Stimulated activated CD8-positive, alpha-beta memory T cell treated with anti-CD3 and anti-CD28 coated beads, Interleukin-15, amount 100 ng/mL, for 24 hours (primary cell): ENCODE measurements around the gene SAYSD1.

Experiments used
- DNase-seq: peaks from one replicate; pipeline ENCODE4 v3.0.0-alpha.2; 2020; ENCODE audit warnings: low read depth

Gene SAYSD1

DNA sequence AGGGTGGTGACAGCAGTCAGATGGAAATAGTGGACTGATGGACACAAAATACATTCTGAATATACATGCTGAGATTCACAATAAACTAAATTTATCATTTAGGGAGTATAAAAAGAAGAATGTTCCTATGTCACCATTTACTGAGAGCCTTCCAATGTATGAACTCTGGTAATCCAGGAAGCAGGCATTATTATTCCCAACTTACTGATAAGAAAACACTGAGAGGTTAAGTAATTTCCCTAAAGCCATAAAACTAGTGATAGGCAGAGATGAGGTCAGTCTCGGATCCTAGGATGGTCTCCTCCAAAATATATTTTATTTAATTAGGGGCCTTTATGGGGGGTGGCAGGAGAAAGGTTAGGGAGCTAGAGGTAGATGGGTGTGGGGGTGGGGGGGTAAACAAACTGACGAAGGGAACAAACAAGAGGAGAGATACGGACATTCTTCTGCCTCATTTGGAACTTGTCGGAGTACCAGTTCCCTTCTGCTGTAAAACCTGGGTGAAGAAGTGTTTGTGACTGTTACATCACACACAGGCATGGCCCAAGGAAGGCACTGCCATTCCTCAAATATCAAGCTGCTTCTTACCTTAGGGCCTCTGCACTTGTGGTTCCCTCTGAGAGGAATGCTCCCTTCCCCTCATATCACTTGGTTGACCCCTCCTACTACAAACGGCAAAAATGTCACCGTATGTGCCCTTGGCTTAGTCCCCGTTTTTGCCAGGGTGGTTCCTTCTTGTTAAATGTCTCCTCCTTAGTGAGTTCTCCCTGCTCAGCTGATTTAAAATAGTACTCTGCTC, 6.7 kb downstream of the SAYSD1 start:
- DNase-seq = no peak

DNA sequence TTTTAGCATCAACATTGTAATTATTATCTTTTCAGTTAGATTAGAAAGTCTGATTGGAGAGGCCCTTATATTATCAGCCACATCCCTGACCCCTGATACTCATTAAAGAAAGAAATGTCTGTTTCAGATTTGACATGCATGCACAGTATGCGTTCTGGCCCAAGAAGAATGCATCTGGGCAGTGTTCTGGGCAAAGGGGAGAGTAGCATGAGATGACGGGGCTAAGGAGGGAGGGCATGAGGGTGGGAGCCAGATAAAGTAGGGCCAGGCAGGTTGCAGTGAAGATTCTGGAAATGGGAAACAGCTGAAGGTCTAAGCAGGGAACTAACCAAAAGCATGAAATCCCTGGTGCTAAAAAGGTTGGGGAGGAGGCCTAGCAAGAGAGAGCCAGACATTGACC, 7.3 kb downstream of the SAYSD1 start:
- DNase-seq = no peak

DNA sequence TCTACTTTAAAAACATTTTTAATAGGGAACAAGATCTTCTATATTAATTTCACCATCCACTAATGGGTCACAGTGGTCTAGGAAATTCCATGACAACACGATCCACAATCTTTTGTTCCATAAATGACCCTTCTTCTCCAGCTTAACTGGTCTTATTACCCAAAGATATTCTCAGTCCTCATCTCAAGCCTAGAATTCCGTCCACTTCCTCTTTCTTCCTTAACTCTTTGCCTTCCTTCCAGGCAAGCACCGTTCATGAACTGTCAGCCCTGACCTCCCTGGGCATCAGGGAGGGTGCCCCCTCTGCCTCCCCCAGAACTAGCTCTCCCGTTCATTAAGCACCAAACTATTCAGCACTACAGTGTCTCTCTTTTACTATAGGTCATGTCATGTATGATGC, 8.0 kb downstream of the SAYSD1 start:
- DNase-seq = no peak

DNA sequence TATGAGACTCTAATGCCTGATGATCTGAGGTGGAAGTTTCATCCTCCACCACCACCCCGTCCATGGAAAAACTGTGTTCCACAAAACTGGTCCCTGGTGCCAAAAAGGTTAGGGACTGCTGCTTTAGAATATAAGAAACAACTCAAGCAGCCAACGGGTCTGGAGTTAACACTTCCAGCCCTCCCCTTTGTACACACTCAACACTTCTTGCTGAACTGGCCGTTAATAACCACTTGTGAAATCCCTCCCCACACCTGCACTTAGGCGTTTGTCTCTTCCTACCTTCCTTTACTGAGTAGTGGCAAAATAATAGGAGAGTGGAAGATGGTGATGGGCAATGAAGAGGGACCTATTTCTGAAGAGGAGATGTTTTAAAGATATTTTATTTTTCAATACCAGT, 10.5 kb downstream of the SAYSD1 start:
- DNase-seq = no peak

DNA sequence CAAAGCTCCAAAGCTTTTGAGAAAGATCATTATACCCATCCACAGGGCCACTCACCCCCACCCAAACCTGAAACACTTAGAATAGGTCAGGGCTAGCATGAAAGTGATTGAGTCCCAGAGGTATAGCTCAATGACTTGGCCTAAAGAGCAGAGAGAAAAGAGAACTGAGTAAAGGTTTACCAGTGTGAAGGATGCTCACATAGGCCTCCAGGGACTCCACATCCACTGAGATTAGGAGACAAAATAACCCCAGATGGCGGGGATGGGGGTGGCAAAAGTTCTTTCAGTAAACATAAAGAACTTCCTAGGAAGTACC, 12.2 kb downstream of the SAYSD1 start:
- DNase-seq = no peak

DNA sequence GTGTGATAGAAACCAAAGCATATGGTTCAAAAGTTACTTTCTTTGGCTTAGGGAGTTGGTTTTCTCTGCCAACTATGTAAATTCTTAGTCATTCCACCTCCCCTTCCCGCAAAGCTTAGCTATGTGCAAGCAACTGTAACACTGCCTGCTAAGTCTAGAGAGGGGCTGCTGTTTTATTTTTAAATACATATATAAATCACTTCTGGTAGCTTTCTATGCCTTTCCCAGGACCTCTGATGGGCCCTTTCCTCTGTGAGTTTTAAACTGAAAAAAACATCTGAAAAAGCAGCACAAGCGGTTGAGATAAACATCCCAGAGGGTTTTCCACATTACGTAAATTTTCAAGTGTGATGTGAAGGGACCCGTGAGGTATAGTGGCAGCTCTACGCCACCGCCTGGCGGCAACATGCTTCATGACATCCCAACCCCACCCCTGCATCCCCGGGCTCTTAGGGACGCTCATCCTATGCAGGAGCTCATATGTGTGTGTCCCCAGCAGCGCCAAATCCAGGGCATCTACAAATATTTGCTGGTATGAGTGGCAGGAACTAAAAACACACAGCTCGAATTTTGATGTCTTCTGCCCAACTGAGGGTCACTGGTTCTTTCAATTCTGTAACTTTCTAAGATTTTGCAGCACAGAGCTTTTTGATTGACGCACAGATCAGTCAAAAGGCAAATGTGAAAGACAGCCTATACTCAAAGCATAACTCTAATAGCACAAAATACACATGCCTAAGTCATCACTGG, 12.7 kb downstream of the SAYSD1 start:
- DNase-seq = no peak

DNA sequence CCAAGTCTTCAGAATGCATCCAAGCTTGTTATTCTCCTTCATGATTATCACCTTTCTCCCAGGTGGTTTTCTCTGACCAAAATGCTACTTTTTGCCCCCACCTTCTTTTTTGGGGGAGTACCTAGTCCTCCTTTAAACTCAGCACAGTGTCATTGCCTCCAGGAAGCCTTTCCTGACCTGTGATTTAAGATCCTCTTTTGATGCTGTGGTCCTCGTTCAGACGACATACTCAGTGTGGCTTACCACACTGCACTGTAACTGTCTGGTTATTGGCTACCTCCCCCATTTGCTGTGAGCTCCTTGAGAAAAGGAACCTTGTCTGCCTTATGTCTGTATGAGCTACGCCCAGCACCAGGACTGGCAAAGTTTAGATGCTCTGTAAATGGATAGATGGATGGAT, 14.6 kb downstream of the SAYSD1 start:
- no peak for DNase-seq

DNA sequence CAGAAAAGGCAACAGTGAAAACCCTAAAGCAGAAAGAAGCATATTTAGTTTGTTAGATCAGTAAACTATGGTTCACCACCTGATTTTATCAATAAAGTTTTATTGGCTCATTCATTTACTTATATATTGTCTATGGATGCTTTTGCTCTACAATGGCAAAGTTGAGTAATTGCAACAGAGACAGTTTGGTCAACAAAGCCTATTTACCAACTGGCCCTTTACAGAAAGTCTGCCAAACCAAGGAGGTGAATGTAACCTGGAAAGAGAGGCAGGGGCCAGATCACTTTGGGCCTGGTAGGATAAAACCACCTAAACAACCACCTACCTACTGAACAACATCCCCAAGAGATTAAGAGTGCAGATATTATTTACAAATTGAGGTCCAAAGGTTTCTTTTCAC, 19.4 kb downstream of the SAYSD1 start:
- no peak for DNase-seq

DNA sequence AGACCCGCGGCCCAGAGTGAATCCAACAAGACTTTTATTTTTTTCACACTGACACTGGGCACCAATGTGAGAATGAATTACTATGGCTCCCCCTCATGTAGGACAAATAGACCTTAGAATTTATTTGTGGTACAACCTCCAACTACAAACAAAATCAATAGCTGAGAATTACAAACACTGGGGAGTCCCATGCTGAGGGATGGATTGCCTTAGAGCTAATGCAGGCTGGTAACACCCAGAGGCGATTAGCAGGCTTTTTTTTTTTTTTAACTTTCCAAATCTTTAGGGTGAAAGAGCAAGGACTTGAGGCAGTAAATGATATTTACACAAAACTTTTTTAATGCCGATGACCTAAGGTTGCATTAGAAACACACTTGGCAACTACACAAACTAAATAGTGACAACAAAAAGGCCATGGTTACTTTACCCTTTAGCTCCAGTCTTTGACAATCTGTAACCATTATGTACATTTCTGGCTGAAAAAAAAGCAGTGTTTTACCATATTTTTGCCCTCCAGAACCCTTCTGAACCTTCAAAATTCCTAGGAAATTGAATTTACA, 21.8 kb downstream of the SAYSD1 start:
- no peak for DNase-seq

DNA sequence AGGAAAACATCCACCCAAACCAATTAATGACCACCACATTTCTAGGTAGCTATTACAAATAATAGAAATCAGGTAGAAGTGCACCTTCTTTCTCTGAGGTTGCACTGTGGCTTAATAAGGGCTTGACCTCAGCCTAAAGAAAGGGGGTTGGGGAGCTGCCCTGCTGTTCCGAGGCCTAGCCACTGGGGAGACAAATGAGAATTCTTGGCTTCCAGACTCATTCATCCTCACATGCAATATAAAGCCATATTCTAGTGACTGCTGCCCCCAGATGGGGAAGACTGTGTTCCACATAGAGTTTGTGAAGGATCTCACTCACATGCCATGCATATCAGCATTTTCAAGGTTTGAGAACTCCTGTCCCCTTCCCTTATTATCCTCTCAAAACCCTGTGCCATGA, 22.9 kb downstream of the SAYSD1 start:
- no peak for DNase-seq

DNA sequence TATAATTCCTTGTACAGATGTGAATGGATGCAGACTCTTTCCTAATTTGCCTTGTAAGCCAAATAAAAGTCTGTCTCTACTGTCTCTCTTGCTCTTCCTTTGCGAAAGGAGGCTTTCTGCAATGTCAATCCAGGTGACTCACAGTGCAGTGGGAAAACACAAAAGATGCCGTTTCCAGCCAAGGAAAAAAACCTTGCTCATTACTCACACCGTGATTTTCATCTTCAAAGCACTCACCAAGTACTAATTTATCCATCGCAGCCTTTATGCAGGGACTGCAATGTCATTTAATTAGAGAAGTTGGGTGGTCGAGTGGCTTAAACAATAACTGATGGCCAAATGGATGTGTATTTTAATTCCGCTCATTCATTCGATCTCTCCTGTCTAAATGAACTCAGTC, 23.8 kb downstream of the SAYSD1 start:
- no peak for DNase-seq

DNA sequence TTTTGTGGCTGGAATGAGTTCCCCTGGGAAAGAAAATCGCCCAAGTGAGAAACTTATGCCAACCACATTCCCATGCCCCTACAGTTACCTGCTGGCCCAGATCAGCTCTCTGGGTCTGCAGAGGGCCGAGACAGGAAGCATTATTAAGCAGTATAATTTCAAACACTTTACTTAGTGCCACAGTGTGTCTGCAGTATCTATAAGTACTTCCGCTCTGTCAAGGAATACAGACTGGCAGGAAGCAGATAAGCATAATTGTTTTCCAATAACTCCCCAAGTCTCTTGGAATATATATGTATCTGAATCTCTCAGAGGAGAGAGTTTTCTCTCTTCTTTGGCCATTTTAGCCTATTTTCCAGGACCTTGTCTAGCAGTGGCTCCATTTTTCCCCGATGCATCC, 24.9 kb downstream of the SAYSD1 start:
- no peak for DNase-seq

DNA sequence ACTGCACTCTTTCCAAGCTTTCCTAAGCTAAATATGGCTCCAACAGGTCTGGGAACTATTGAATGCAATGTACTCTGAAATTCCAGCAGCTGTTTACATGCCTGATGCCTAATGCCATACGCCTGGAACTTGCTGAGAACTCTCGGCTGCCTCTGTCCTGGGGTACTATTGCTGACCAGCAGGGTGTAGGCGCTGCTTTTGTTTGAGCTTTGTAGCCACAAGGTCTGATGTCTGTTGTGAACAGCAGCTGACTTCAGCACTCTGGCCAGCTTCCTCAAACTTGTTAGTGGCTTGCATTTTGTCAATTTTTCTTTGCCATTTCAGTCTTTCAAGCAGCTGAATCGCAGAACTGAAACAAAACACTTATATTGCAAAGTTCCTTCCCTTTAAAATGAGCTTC, 26.7 kb downstream of the SAYSD1 start:
- DNase-seq = no peak

DNA sequence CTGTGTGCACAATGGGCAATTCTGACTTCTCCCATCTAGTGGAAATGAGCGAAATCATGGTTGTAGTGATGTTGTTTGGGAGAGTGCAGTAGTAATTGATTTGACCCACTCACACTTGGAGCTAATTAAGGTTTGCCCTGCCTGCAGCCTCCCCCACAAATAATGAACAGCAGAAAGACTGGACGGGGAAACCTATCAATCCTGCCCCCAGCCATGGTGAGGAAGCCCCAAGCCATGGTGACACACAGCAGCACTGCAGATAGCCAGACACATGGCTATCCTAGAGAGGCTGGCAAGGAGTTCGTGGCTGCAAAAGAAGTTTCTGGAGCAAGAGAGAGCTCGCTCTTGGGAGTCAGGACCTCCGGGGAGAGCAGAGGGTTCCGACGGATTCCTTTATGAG, 27.8 kb downstream of the SAYSD1 start:
- DNase-seq = no peak

DNA sequence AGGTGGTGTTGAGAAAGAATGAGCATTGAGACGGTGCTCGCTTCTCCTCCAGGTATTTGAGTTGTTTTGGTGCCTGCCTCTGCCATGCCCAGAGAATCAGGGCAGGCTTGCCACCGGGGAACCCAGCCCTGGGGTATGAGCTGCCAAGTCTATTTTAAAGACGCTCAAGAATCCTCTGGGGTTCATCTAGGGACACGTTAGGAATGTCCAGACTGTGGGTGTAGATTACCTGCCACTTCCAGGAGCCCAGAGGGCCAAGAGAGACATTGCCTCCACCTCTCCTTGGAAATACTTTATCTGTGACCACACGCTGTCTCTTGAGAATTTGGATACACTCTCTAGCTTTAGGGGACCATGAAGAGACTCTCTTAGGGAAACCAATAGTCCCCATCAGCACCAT, 28.3 kb downstream of the SAYSD1 start:
- no peak for DNase-seq

DNA sequence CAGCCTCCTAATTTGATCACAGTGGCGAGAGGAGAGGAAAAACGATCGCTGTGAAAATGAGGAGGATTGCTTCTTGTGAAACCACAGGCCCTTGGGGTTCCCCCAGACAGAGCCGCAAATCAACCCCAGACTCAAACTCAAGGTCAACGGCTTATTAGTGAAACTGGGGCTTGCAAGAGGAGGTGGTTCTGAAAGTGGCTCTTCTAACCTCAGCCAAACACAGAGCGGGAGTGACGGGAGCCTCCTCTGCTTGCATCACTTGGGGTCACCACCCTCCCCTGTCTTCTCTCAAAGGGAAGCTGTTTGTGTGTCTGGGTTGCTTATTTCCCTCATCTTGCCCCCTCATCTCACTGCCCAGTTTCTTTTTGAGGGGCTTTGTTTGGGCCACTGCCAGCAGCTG, 28.7 kb downstream of the SAYSD1 start:
- DNase-seq = no peak

DNA sequence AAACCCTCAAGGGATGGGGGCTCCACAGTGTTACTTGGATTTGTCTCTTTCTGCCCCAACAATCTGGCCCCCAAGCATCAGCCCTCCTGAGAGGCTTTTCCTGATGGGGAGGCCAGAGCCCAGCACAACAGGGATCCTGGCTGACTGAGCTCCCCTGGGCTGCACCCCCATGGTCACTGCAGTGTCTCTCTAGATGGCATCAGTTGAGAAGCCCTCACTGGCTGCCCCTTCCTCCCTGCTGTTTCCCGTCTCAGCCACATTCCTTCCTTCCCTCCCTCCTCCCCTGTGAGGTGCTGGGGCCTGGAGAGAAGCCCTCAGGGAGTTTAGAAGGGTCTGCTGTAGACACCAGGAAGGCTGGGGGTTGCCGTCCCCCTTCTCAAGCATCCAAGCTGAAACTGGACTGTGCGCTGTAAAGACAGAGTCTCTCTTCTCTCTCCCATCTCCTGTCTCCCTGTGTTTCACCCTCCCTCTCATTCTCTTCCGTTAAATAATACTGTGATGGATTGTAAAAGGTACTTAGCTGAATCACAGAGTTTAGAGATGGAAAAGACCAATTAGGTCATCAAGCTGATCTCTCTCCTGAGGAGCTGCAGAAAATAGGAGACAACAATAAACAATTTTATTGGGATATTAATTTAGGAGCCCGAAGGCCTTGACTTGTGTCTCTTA, 29.7 kb downstream of the SAYSD1 start:
- no peak for DNase-seq

DNA sequence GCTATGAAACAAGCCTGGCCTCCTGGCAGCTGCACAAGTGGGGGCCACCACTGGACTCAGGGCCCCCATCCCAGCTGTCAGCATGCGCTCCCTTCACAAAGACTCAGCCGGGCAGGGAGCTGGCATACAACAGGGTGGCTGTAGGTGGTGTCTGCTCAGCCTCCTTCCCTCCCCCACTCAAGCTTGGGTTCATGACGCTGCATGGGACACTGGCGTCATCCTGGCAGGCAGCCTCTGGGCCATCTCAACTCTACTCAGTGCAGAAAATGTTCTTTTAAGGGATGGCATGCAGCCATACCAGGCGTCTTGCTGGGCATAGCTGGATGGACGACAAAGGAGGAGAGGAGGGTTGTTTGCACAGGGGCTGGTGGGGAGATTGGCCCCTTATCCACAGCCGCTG, 30.5 kb downstream of the SAYSD1 start:
- DNase-seq = no peak

DNA sequence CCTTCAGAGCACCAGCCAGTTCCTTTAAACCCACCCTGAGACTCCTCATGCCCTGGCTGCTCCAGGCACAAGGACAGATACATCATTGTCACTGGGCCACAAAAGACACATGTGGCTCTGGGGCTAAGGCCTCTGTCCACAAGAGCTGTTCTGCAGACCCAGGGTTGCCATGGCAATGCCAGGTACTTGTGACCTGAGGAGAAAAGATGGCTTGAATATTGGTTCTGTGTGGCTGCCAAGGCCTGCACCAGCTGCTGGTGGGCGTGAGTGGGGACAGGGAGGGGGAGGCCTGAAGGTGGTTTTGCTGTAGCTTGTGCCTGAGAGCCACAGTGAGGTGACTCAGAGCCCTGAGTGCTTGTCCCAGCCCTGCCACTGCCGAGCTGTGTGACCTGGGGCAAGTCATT, 31.8 kb downstream of the SAYSD1 start:
- DNase-seq = no peak

DNA sequence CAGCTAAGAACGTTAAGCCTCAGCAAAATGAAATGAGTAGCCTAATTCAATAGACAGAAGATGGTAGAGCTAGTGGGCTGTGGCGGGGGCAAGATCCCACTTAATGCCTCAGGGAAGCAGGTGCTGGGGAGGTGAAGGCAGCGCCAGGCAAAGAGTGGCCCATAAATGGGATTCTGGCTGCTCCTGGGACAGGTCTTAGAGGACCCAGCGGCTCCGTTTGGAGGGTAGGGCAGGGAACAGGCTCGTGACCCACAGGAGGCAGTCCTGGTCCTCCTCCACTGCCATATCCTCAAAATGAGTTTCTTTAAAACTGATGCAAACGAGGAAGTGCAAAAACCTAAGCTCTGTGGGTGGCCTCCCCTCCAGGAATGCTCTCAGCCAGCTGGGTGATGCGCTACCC, 32.7 kb downstream of the SAYSD1 start:
- no peak for DNase-seq

DNA sequence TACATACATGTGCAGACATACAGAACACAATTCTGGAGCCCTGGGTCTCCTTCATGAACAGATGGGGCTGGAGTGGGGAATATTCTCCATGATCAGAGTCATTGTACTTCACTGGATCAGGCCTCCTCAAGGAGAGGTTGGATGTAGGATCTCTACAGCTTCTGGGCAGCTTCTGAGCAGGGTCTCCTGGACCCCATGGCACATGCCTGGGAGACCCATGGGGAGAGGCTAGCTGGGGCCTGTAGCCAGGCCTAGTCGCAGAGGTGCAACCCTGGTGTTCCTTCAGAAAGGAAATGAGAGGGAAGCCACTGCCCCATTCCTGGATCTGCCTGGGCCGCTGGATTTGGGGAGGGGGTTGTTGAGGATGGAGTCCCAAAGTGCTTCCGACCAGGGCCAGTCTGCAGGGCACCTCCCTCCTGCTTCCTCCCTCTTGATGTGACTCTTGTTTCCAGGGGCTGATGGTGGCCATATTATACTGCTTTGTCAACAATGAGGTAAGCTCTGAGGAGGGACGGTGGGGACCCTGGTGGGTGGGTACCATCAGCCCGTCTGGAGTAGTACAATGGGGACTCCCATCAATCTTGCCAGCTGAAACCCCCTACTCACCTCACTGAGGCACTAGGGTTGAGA, 34.6 kb downstream of the SAYSD1 start:
- no peak for DNase-seq
